Measurements from ENCODE around the gene CISD1.

GRCh38 chr10:58241346-58241745 lies 27.6 kb upstream of the CISD1 start:
- TF ChIP-seq CTCF (IDR thresholded peaks at IDR 0.05; ENCODE audit: borderline replicate concordance, extremely low read depth, low read length, poor library complexity, severe bottlenecking) (no peak), EZH2 (IDR thresholded peaks at IDR 0.05; ENCODE audit: borderline replicate concordance, low read depth, low read length, severe bottlenecking) (no peak)
